Adrenal gland (tissue), 5 donors: ENCODE data around the gene FOSB.
A peak's percentile ranks its signal among the peaks of the same experiment; 100 is the strongest.

Experiments
- POLR2A ChIP-seq, 2 donors: fragments of 450-650 bp; IDR thresholded peaks; one replicate each; pipeline ENCODE4 v1.6.1; 2017; ENCODE audit warnings: antibody characterized with exemption in 2 of 2, mild to moderate bottlenecking in 2 of 2, moderate library complexity in 1 of 2
- TF ChIP-seq, protein P1 (sequence below), 6 experiments: fragments of 450-650 bp in 4 of 6; fragments of 200-600 bp in 2 of 6; sonication (generic) in 1 of 6; IDR thresholded peaks; 1 replicate in 5 of 6; 2 replicates in 1 of 6; pipeline versions ENCODE4 v1.5.1 to v1.8.0; 2016 to 2021; ENCODE audit warnings: antibody characterized with exemption in 6 of 6, mild to moderate bottlenecking in 2 of 6, moderate library complexity in 1 of 6
- donor health status: DM: no; HTN: no; CAD: no.

DNA sequence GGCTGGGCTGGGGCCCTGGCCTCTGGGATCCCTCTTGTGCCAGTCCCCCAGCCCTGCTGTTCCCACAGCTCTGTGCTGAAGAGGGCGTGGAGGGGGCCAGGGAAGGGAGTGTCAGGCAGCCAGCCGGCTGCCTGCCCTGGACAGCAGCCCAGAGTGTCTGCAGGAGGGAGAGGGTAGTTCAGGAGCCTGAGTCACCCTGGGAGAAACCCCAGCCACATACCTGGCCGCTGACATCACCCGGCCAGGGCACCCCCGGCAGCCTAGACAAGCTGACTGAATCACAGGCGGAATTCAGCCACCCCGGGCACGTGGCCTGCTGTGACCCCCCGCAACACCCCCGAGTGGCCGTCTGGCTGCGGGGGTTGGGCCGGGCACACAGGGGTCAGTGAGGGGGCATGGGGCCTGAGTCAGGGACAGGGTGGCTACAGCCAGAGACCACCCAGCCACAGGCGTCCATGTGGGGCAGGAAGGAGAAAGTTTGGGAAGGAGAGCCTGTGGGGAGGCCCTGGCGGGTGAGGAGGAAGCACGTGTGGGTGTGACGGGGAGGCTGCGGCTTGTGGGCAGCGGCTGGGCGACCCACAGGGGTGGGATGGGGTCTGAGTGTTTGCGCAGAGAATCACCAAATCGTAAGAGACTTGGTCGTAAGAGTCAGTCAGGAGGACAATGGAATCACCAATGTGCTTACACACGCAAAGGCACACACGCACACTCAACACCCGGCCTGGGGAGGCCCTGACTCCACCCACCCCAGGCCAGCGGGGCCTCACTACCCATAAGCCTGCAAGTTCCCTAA lies 11.9 kb upstream of the FOSB start:
- TF ChIP-seq, protein P1, sequence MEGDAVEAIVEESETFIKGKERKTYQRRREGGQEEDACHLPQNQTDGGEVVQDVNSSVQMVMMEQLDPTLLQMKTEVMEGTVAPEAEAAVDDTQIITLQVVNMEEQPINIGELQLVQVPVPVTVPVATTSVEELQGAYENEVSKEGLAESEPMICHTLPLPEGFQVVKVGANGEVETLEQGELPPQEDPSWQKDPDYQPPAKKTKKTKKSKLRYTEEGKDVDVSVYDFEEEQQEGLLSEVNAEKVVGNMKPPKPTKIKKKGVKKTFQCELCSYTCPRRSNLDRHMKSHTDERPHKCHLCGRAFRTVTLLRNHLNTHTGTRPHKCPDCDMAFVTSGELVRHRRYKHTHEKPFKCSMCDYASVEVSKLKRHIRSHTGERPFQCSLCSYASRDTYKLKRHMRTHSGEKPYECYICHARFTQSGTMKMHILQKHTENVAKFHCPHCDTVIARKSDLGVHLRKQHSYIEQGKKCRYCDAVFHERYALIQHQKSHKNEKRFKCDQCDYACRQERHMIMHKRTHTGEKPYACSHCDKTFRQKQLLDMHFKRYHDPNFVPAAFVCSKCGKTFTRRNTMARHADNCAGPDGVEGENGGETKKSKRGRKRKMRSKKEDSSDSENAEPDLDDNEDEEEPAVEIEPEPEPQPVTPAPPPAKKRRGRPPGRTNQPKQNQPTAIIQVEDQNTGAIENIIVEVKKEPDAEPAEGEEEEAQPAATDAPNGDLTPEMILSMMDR (IDR thresholded peaks at IDR 0.05) = peak in 1 of 6 experiments; percentile 28
- no peak for TF ChIP-seq POLR2A (IDR thresholded peaks at IDR 0.05)
